ENCODE measurements around the gene QKI.

DNA sequence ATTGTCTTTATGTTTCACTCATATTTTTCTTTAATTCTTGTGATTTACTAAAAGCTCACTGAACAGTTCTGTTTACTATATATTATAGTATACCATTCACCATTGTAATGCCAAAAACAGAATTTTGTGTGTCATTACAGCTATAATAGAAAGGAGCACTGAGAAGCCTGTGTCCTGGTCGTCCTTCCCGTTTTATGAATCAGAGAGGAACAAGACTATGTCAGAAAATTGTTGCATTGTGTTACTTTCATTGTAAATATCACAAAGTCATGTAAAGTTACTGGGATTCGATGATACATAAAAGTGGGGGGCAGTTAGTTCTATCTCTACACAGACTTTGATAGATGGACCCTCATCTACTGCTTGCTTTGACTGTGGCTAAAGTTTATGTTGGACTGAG lies 145.1 kb downstream of the QKI start:
- TF ChIP-seq, protein P1, sequence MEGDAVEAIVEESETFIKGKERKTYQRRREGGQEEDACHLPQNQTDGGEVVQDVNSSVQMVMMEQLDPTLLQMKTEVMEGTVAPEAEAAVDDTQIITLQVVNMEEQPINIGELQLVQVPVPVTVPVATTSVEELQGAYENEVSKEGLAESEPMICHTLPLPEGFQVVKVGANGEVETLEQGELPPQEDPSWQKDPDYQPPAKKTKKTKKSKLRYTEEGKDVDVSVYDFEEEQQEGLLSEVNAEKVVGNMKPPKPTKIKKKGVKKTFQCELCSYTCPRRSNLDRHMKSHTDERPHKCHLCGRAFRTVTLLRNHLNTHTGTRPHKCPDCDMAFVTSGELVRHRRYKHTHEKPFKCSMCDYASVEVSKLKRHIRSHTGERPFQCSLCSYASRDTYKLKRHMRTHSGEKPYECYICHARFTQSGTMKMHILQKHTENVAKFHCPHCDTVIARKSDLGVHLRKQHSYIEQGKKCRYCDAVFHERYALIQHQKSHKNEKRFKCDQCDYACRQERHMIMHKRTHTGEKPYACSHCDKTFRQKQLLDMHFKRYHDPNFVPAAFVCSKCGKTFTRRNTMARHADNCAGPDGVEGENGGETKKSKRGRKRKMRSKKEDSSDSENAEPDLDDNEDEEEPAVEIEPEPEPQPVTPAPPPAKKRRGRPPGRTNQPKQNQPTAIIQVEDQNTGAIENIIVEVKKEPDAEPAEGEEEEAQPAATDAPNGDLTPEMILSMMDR (conservative IDR thresholded peaks at IDR 0.05; ENCODE audit: low read depth, low read length): no peak
- TF ChIP-seq EZH2 (IDR thresholded peaks at IDR 0.05; ENCODE audit: low read length, unreplicated experiment): no peak
- no peak for TF ChIP-seq EZH2phosphoT487 (IDR thresholded peaks at IDR 0.05; ENCODE audit: borderline replicate concordance, low read length)

All from PC-3 (cell line).